Progenitor cell of endocrine pancreas (in vitro differentiated cells): ENCODE data around the gene ZNF714. TPM values are rescaled to one million over a fixed set of nuclear protein-coding genes. Genes with fewer than 3 reads are reported as not detected.
A peak's percentile ranks its signal among the peaks of the same experiment; 100 is the strongest.

ENCODE experiments used
- DNase-seq: peaks from one replicate; pipeline ENCODE4 v3.0.0; 2021; ENCODE audit warnings: low spot score; ENCODE audit not compliant: unreplicated experiment
- H3K27ac Mint-ChIP-seq: 2 replicates; pipeline ENCODE4 v1.8.0; 2021; ENCODE audit warnings: mild to moderate bottlenecking, moderate library complexity, mixed read lengths
- H3K27me3 Mint-ChIP-seq: 2 replicates; pipeline ENCODE4 v1.8.0; 2021; ENCODE audit warnings: mixed read lengths
- H3K36me3 Mint-ChIP-seq: 2 replicates; pipeline ENCODE4 v1.8.0; 2022; ENCODE audit warnings: mixed read lengths; ENCODE audit not compliant: insufficient read depth
- H3K4me1 Mint-ChIP-seq: 2 replicates; pipeline ENCODE4 v1.8.0; 2021; ENCODE audit warnings: low read depth, mixed read lengths
- H3K4me3 Mint-ChIP-seq: 2 replicates; pipeline ENCODE4 v1.8.0; 2021; ENCODE audit warnings: low read depth, mild to moderate bottlenecking, moderate library complexity, mixed read lengths
- H3K9me3 Mint-ChIP-seq: 2 replicates; pipeline ENCODE4 v1.8.0; 2021; ENCODE audit warnings: low read depth, mixed read lengths
- CTCF ChIP-seq: fragments of 200-600 bp; sonication (generic); IDR thresholded peaks from one replicate; pipeline ENCODE4 v1.5.0; 2021; ENCODE audit warnings: antibody characterized with exemption, mild to moderate bottlenecking; ENCODE audit not compliant: unreplicated experiment
- total RNA-seq: library from RNA; stranded (reverse); gene quantifications from 2 replicates; pipeline ENCODE4 v1.2.1, GENCODE V29; 2021

The ZNF714 gene
- total RNA-seq, 1 donor from 2014 or later: 55.5 TPM

DNA sequence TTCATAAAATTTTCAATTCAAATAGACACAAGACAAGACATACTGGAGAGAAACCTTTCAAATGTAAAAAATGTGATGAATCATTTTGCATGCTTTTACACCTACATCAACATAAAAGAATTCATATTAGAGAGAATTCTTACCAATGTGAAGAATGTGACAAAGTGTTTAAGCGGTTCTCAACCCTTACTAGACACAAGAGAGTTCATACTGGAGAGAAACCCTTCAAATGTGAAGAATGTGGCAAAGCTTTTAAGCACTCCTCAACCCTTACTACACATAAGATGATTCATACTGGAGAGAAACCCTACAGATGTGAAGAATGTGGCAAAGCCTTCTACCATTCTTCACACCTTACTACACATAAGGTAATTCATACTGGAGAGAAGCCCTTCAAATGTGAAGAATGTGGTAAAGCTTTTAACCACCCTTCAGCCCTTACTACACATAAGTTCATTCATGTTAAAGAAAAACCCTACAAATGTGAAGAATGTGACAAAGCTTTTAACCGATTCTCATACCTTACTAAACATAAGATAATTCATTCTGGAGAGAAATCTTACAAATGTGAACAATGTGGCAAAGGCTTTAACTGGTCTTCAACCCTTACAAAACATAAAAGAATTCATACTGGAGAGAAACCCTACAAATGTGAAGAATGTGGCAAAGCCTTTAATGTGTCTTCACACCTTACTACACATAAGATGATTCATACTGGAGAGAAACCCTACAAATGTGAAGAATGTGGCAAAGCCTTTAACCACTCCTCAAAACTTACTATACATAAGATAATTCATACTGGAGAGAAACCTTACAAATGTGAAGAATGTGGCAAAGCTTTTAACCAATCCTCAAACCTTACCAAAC lies 35.3 kb downstream of the ZNF714 start:
- H3K4me3 Mint-ChIP-seq: no peak overlapping the region
- H3K4me1 Mint-ChIP-seq: peaks cover 2% of the 10 kb centered on the region
- no peak for DNase-seq
- H3K9me3 Mint-ChIP-seq: peaks cover 16% of the 10 kb centered on the region
- peaks cover 59% of the 10 kb centered on the region for H3K36me3 Mint-ChIP-seq
- no peak overlapping the region for H3K27ac Mint-ChIP-seq
- TF ChIP-seq CTCF: no peak
- H3K27me3 Mint-ChIP-seq: no peaks in the 10 kb centered on the region

DNA sequence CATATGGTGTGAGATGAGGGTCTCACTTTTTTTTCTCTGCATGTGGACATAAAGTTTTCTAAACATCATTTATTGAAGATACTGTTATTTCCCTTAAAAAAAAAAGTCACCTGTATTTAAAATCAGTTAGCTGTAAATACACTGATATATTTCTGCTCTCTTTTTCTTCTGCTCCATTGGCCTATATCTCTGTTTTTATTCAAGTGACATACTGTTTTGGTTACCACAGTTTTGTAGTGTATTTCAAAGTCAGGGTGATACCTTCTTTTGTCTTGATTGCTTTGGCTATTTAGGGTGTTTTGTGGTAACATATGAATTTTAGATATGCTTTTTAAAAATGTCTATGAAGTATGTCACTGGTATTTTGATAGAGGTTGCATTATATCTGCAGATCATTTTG lies 44.1 kb downstream of the ZNF714 start:
- Mint-ChIP-seq H3K27ac (no peak overlapping the region), H3K4me3 (no peak overlapping the region), H3K4me1 (peaks cover 34% of the 10 kb centered on the region), H3K36me3 (peaks cover 28% of the 10 kb centered on the region), H3K9me3 (peaks cover 18% of the 10 kb centered on the region), H3K27me3 (no peaks in the 10 kb centered on the region)
- TF ChIP-seq CTCF: no peak
- DNase-seq: no peak

DNA sequence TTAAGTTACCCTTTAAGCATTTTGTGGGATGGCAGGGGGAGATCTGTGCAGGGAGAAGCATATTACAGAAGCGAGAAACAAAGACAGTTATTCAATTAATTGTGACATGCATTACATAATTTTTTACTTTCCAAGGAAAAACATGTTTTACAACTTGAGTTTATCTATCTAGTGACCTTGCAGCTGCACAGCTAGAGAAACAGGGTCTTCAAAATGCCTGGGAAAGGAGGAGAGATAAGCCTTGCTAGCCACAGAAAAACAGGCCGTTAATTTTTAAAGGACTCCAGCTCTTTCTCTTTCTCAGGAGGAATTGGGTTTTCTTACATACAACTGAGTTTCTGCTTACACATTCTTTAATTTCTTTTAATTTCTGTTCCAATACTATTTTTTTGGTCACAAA lies 45.0 kb downstream of the ZNF714 start:
- TF ChIP-seq CTCF: no peak
- DNase-seq: no peak
- Mint-ChIP-seq H3K4me3 (peak overlapping the region; percentile 23), H3K9me3 (peaks cover 18% of the 10 kb centered on the region), H3K4me1 (peaks cover 34% of the 10 kb centered on the region), H3K36me3 (peaks cover 25% of the 10 kb centered on the region), H3K27ac (peak overlapping the region; percentile 82), H3K27me3 (no peaks in the 10 kb centered on the region)

- H3K4me1 Mint-ChIP-seq: peaks cover 34% of the 10 kb centered on the region
- peaks cover 18% of the 10 kb centered on the region for H3K36me3 Mint-ChIP-seq
- H3K27me3 Mint-ChIP-seq: no peaks in the 10 kb centered on the region
- no peak for DNase-seq
- peak overlapping the region; percentile 82 for H3K27ac Mint-ChIP-seq
- peaks cover 18% of the 10 kb centered on the region for H3K9me3 Mint-ChIP-seq
- no peak for TF ChIP-seq CTCF
- H3K4me3 Mint-ChIP-seq: no peak overlapping the region
Observed at GRCh38 chr19:21127898-21128297, 45.9 kb downstream of the ZNF714 start.

DNA sequence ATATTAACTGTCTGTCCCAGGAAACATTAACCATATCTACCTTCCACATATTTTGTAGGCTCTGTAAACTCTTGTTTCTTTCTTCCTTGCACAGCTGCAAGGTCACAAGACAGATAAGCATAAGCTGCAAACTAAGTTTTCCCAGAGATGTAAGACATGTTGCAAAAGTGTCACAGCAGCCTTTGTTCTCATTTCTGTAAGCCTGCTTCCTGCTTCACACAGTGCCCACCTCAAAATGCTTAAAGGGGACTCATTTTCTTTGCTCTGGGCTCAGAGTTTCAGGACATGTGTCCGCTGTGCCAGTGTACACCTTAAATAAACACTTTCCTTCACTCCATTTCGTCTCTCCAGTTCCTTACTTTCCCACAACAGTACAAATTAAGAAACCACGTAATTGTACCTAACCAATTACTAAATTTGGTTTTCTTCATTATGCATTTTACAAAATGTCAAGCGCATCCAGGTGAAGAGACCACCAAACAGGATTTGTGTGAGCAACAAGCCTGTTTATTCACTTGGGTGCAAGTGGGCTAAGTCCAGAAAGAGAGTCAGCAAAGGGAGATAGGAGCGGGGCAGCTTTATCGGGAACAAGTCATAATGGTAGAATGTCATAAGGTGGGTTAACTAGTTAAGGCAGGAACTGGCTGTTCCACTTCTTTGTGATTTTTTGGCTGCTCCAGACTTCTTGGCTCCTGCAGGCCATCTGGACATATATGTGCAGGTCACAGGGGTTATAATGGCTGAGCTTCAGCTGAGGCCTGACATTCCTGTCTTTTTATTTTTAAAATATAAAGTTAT lies 47.1 kb downstream of the ZNF714 start:
- no peak for TF ChIP-seq CTCF
- Mint-ChIP-seq H3K27me3 (no peaks in the 10 kb centered on the region), H3K27ac (peak overlapping the region; percentile 93), H3K9me3 (peaks cover 21% of the 10 kb centered on the region), H3K4me1 (peaks cover 36% of the 10 kb centered on the region), H3K36me3 (peaks cover 18% of the 10 kb centered on the region), H3K4me3 (peak overlapping the region; percentile 10)
- no peak for DNase-seq
